HG02588 (cell line): Measurements from ENCODE around the gene POLD4.
"Not testable (repeated sequence)": the region's sequence is repeated elsewhere in the genome, so short reads cannot be mapped to it uniquely, and the experiment has no call there.

Source experiments
- ATAC-seq: cut with Tn5 transposase; IDR thresholded peaks from one replicate; pipeline ENCODE4 v1.9.1; 2021; ENCODE audit warnings: mild to moderate bottlenecking, moderate library complexity; ENCODE audit not compliant: unreplicated experiment

Gene POLD4

DNA sequence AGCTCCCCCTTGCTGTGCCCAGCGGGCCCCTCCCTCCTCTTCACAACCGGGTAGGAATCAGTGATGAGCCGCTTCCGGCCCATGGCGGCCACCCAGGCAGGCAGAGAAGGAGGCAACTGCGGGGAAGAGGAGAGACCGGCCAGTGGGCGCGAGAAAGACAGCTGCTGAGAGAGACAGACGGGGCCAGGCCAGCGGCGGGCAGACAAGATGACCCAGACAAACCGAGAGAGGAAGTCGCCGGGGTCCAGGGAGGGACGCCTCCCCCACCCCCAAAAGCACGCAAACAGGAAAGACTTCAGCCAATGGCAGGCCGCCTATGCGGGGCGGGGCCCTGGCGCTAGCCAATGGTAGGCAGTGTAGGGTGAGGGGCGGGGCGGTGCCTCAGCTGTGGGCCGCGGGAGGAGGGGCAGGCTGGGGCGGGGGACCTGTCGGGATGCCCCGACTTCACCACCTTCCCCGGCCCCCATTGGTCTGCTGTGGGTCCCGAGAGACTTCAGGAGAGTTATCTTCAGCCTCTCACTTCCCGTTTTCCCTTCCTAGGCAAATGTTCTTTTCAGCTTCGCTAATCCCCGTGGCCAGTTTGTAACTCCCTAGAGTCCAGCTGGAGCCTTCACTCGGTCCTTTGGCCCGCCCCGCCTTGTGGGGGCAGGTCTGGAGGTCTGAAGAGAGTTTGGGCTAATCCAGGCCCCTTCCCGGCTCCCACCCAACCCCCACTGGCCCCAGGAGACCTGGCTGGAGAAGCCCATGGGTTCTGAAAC is at the start of gene POLD4:
Gene POLD4 (minus strand): TSS at position 230 of the 758 bp plus-strand sequence. CDS start 147 bp downstream, at position 83.
- ATAC-seq: peak; percentile 76

DNA sequence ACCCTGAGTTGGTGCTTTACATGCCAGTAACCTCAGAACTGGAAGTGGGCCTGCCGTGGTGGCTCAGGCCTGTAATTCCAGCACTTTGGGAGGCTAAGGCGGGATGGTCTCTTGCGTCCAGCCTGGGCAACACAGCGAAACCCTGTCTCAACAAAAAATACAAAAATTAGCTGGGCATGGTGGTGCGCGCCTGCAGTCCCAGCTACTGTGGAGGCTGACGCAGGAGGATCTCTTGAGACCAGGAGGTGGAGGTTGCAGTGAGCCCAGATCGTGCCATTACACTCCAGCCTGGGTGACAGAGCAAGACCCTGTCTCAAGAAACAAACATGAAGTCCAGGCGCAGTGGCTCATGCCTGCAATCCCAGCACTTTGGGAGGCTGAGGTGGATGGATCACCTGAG is 49.7 kb upstream of the POLD4 start:
- not testable (repeated sequence) for ATAC-seq

DNA sequence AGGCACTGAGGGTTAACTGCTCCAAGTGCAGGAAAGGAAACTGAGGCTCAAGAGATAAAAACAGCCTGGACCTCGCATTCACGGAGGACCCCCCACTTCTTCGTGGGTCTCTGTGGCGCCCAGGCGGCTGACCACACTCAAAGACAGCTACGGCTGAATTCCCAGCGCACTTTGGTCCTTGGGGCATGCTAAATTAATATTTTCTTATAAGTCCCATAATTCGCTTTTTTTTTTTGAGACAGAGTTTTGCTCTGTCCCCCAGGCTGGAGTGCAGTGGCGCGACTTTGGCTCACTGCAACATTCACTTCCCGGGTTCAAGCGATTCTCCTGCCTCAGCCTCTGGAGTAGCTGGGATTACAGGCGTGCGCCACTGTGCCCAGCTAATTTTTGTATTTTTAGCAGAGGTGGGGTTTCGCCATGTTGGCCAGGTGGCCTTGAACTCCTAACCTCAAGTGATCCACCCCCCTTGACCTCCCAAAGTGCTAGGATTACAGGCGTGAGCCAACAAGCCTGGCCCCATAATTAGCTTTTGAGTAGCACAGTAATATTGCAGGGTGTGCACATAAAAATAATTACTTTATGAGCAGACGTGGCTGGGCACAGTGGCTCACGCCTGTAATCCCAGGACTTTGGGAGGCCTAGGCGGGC is 49.0 kb upstream of the POLD4 start:
- not testable (repeated sequence) for ATAC-seq

- ATAC-seq: peak; percentile 61
Observed at GRCh38 chr11:67401495-67402191, 48.3 kb upstream of the POLD4 start, which contains the start of gene PPP1CA. Gene PPP1CA, minus strand, starts transcription at chr11:67401858. Its CDS starts 76 bp downstream, at chr11:67401782.

DNA sequence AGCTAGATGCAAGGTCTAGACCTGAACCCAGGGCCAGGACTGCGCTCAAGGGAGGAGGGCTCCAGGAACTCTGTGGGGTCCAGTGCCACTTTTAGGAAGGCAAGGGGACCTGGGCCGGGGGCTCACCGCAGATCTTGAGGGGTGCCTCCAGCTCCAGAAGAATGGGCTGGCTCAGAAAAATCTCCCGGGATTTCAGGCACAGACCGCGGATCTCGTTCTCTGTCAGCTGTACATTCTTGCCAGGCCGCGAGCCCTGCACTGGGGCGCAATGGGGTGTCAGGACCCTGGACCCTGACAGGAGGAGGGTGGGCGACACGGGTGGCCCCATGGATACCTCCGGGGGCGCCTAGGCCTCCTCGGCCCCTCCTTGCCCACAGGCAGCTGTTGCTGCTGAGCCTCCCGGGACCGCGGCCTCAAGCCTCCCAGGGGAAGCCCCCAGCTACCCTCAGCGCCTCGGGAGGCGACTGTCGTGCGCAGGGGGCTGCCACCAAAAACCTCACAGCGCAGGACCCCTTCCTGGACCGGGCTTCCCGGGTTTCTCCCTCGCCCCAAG is 47.7 kb upstream of the POLD4 start:
- peak; percentile 19 for ATAC-seq

GRCh38 chr11:67400251-67400941 is 47.0 kb upstream of the POLD4 start:
- ATAC-seq: no peak

DNA sequence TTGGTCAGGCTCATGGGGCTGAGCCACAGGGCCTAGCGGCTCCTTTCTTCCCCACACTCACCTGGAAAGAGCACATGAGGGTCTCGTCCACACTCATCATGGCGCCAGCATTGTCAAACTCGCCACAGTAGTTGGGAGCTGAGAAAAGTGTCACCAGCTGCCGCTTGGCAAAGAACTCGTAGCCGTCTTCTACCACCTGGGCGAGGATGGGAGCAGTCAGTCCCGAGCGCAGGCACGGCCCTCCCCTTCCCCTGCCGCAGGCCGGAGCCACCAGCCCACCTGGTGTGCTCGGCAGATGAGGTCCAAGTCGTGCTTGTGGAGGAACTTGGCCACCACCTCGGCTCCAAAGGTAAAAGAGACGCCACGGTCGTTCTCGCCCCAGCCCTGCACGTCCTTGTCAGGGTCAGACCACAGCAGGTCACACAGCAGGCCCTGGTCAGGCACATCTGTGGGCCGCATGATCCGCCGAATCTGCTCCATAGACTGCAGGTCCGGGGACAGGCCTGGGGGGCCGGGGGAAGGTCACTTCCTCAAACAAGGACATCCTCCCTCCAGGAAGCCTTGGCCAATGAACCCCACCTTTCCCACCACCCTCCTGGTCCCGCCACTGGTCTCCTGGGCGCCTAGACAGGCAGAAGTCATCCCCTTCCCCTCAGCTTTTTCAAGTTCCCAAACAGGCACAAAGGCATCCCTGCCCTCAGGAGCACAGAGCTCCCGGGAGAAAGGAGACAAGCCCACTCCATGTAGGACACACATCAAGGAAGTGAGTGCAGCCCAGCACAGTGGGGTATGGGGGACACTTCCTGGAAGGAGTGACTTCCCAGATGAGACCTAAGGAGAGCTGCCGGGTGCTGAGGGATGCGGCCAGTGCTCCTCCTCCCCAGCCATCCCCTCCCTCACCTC is 45.6 kb upstream of the POLD4 start:
- no peak for ATAC-seq

GRCh38 chr11:67397986-67398660 is 44.8 kb upstream of the POLD4 start:
- no peak for ATAC-seq

GRCh38 chr11:67397536-67397935 is 44.2 kb upstream of the POLD4 start:
- ATAC-seq: no peak

DNA sequence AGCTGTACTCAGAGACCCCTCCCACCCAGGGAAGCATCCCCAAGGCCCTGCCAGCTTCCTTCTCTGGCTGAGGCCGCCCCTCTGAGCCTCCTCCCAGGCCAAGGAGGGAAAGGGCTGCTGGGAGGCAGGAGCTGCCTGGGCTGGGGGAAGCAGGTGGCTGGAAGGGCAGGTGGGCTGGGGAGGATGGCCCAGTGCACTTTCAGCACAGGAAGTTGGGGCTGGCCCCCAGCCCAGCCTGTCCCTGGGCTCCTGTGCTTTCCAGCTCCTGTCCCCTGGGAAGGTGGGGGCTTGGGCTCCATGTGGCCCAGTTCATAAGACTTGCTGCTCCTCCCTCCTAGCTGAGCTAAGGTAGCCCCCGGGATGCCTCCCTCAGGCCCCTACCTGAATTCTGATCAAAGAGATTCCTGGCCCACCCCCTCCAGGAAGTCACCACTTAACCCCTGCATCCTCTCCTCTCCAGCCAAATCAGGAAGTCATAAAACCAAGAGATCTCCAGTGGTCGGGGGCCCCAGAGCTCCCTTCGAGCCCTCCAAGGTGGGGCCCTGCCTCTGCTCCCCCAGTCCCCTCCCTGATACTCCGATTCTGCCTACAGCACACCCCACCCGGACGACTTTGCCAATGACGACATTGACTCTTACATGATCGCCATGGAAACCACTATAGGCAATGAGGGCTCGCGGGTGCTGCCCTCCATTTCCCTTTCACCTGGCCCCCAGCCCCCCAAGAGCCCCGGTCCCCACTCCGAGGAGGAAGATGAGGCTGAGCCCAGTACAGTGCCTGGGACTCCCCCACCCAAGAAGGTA is 43.4 kb upstream of the POLD4 start:
- no peak for ATAC-seq

- no peak for ATAC-seq
Observed at GRCh38 chr11:67396259-67396581, 42.9 kb upstream of the POLD4 start.

DNA sequence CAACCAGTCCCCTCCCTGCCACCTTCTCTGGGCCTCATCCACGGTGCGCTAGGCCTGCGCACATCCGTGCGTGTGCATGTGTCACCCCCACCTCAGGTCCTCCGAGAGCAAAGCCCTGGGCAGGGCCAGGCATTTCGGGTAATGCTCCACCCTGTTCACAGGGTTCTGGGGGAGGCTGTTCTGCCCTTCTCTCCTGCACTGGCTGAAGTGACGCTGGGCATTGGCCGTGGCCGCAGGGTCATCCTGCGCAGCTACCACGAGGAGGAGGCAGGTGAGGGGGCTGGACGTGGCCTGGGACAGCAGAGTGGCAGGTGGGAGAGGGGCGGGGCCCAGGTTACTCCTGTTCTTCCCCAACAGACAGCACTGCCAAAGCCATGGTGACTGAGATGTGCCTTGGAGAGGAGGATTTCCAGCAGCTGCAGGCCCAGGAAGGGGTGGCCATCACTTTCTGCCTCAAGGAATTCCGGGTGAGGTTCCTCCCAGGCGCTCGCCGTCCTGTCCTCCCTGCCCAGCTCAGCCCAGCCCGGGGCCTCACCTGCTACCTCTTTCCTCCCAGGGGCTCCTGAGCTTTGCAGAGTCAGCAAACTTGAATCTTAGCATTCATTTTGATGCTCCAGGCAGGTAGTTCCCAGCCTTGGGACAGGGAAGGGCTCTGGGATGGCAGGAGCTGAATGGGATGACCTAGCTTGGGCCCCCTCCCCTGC is 42.4 kb upstream of the POLD4 start:
- no peak for ATAC-seq

- ATAC-seq: no peak
Observed at GRCh38 chr11:67393990-67394389, 40.6 kb upstream of the POLD4 start.

DNA sequence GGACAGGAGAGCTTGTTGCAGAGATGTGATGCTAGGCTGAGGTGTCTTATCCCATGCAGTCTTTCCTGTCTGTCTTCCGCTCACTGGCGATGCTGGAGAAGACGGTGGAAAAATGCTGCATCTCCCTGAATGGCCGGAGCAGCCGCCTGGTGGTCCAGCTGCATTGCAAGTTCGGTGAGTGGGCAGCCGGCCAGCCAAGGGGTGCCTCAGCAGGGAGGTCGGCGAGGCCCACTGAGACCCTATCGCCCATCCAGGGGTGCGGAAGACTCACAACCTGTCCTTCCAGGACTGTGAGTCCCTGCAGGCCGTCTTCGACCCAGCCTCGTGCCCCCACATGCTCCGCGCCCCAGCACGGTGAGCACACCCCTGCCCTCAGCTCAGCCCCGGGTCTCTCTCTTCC is 40.1 kb upstream of the POLD4 start:
- no peak for ATAC-seq

DNA sequence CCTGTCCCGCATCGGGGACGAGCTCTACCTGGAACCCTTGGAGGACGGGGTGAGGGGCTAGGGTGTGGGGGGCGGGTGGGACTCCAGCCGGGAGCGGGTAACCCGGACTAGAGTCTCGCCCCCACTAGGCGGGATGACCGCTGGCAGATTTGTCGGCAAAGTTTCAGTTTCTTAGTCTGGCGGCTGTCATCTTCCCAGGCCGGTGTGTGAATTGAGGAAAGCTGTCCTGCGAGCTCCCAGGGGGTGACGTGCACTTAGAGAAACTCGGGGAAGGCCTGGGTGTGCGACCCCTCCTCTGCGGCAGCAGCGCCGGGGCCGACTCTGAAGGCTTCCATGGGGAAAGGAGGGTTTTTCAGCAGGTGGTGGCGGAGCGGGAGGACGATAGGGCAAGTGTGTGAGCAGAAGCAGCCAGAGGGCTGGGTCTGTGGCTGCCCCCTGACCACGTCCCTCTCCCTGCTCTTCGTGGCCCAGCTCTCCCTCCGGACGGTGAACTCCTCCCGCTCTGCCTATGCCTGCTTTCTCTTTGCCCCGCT is 38.9 kb upstream of the POLD4 start:
- ATAC-seq: no peak

GRCh38 chr11:67391304-67392182 is 38.2 kb upstream of the POLD4 start, which contains the start of gene RAD9A:
Gene RAD9A, plus strand, starts transcription at chr11:67391986. Its CDS starts 59 bp downstream, at chr11:67392045.
- peak; percentile 58 for ATAC-seq

- ATAC-seq: no peak
Observed at GRCh38 chr11:67390947-67391303, 37.6 kb upstream of the POLD4 start.
